ENCODE results near the gene LMO3. TPM values are rescaled to one million over a fixed set of nuclear protein-coding genes. Genes with fewer than 3 reads are reported as not detected.

Gene LMO3
- total RNA-seq, 1 donor from 2014 or later = 48.4 TPM

- TF ChIP-seq CTCF (IDR thresholded peaks at IDR 0.05; ENCODE audit: unreplicated experiment) = no peak
- Mint-ChIP-seq H3K4me3 (ENCODE audit: low read depth) (no peak overlapping the region), H3K4me1 (ENCODE audit: low read depth) (peaks cover 5% of the 10 kb centered on the region), H3K9me3 (ENCODE audit: low read depth) (peaks cover 11% of the 10 kb centered on the region), H3K27ac (no peak overlapping the region), H3K27me3 (no peaks in the 10 kb centered on the region), H3K36me3 (ENCODE audit: insufficient read depth) (peaks cover 22% of the 10 kb centered on the region)
- no peak for DNase-seq (ENCODE audit: low spot score, unreplicated experiment)
Measured at GRCh38 chr12:16585781-16586180, 20.2 kb downstream of the LMO3 start.

DNA sequence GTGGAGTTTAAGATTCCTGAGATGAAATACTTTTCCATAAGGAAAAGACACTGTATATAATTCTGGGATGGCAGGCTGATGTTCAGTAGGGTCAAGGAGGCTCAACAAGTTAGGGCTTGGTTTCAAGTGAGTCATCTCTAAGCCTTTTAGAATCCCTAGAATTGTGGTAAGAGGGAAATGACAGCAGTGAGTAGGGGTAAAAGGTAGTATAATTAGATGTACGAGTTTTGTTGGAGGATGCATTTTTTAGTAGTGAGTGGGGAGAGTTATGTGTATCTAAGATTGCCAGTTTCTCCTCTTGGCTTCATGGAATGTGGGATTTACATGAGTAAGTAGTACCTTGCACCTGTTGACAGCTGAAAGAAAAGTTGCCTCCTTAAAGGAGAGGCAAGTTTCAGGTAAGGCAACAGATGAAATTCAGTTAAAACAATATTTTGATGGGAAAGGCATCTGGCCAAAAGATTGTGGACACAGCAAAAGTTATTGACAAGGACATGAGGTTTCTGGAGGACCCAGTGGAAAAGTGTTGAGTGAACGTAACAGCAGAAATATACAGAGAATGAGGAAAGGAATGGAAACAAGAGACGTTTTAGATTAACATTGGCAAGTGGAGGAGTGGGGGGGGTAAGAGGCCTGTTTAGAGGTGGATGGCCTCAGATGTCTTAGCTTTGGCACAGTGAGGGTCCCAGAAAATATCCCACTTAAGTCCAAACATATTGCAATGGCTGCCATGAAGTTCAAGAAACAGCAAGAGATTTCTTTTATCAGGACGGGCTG is 21.8 kb downstream of the LMO3 start:
- no peak for TF ChIP-seq CTCF (IDR thresholded peaks at IDR 0.05; ENCODE audit: unreplicated experiment)
- DNase-seq (ENCODE audit: low spot score, unreplicated experiment) = no peak
- no peak overlapping the region for H3K4me3 Mint-ChIP-seq (ENCODE audit: low read depth)
- no peaks in the 10 kb centered on the region for H3K27me3 Mint-ChIP-seq
- peak overlapping the region; percentile 73 for H3K27ac Mint-ChIP-seq
- peaks cover 22% of the 10 kb centered on the region for H3K36me3 Mint-ChIP-seq (ENCODE audit: insufficient read depth)
- peaks cover 11% of the 10 kb centered on the region for H3K9me3 Mint-ChIP-seq (ENCODE audit: low read depth)
- H3K4me1 Mint-ChIP-seq (ENCODE audit: low read depth) = peaks cover 5% of the 10 kb centered on the region

DNA sequence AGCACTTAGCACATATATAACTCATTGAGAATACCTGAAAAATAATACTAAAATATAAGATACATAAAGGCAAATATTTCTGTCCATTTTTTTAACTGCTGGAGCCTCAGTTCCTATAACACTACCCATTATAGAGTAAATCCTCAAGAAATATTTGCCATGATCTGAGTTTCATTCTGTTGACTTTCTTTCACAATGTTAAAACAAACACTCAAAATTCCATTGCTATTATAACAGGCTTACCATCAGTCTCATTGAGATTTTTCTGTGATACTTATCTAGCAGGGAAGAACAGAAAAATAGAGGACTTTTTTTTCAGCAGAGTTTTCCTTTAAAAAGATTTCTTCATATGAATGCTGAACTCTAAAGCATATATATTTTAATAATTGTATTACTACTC is 24.5 kb downstream of the LMO3 start:
- Mint-ChIP-seq H3K4me3 (ENCODE audit: low read depth) (no peak overlapping the region), H3K27me3 (no peaks in the 10 kb centered on the region), H3K4me1 (ENCODE audit: low read depth) (no peaks in the 10 kb centered on the region), H3K36me3 (ENCODE audit: insufficient read depth) (peaks cover 22% of the 10 kb centered on the region), H3K27ac (no peak overlapping the region), H3K9me3 (ENCODE audit: low read depth) (peaks cover 11% of the 10 kb centered on the region)
- DNase-seq (ENCODE audit: low spot score, unreplicated experiment) = no peak
- no peak for TF ChIP-seq CTCF (IDR thresholded peaks at IDR 0.05; ENCODE audit: unreplicated experiment)

GRCh38 chr12:16579041-16579440 is 26.9 kb downstream of the LMO3 start:
- Mint-ChIP-seq H3K27me3 (peaks cover 7% of the 10 kb centered on the region), H3K27ac (no peak overlapping the region), H3K36me3 (ENCODE audit: insufficient read depth) (peaks cover 20% of the 10 kb centered on the region), H3K9me3 (ENCODE audit: low read depth) (peaks cover 11% of the 10 kb centered on the region), H3K4me3 (ENCODE audit: low read depth) (no peak overlapping the region), H3K4me1 (ENCODE audit: low read depth) (peaks cover 2% of the 10 kb centered on the region)
- no peak for TF ChIP-seq CTCF (IDR thresholded peaks at IDR 0.05; ENCODE audit: unreplicated experiment)
- no peak for DNase-seq (ENCODE audit: low spot score, unreplicated experiment)

- Mint-ChIP-seq H3K27me3 (peaks cover 7% of the 10 kb centered on the region), H3K4me3 (ENCODE audit: low read depth) (peak overlapping the region; percentile 11), H3K4me1 (ENCODE audit: low read depth) (peaks cover 10% of the 10 kb centered on the region), H3K36me3 (ENCODE audit: insufficient read depth) (no peaks in the 10 kb centered on the region), H3K27ac (peak overlapping the region; percentile 87), H3K9me3 (ENCODE audit: low read depth) (no peaks in the 10 kb centered on the region)
- no peak for DNase-seq (ENCODE audit: low spot score, unreplicated experiment)
- no peak for TF ChIP-seq CTCF (IDR thresholded peaks at IDR 0.05; ENCODE audit: unreplicated experiment)
Measured at GRCh38 chr12:16573398-16574077, 32.4 kb downstream of the LMO3 start.
